ENCODE results near the gene NCOA5. TPM values are rescaled to one million over a fixed set of nuclear protein-coding genes. Genes with fewer than 3 reads are reported as not detected.

Gene NCOA5
- total and polyA plus RNA-seq, 2 donors from 2014 or later: 15.4 to 28.3 TPM

- Histone ChIP-seq H3K36me3 (ENCODE audit: control insufficient read depth in 2 of 3, insufficient read depth in 3 of 3, low read length in 3 of 3) (peaks cover 29 to 86% (median 56%) of the 10 kb centered on the region in 3 donors), H3K9me3 (ENCODE audit: control insufficient read depth in 2 of 3, insufficient read depth in 1 of 3, low read length in 3 of 3) (no peaks in the 10 kb centered on the region), H3K9ac (ENCODE audit: low read length in 3 of 3) (no peak overlapping the region), H3K27me3 (ENCODE audit: control insufficient read depth, insufficient read depth, low read length) (no peaks in the 10 kb centered on the region), H3K4me1 (ENCODE audit: control insufficient read depth in 2 of 3, insufficient read depth in 2 of 3, low read depth in 1 of 3, low read length in 3 of 3) (no peaks in the 10 kb centered on the region), H3K27ac (ENCODE audit: low read depth in 2 of 2, low read length in 2 of 2) (no peak overlapping the region), H3K4me3 (ENCODE audit: low read length in 3 of 3) (no peak overlapping the region)
- no peak for DNase-seq
- FAIRE-seq: no peak
- intact Hi-C loops (cut with DNase I): no loop called here
- TF ChIP-seq CTCF (IDR thresholded peaks at IDR 0.05; ENCODE audit: borderline replicate concordance, extremely low read depth, insufficient read depth): no peak
These were observed 24.1 kb downstream of the NCOA5 start for GRCh38 chr20:46065691-46066090.

- Histone ChIP-seq H3K27ac (ENCODE audit: low read depth in 2 of 2, low read length in 2 of 2) (no peak overlapping the region), H3K9me3 (ENCODE audit: control insufficient read depth in 2 of 3, insufficient read depth in 1 of 3, low read length in 3 of 3) (no peaks in the 10 kb centered on the region), H3K36me3 (ENCODE audit: control insufficient read depth in 2 of 3, insufficient read depth in 3 of 3, low read length in 3 of 3) (peaks cover 29 to 85% (median 54%) of the 10 kb centered on the region in 3 donors), H3K9ac (ENCODE audit: low read length in 3 of 3) (no peak overlapping the region), H3K4me1 (ENCODE audit: control insufficient read depth in 2 of 3, insufficient read depth in 2 of 3, low read depth in 1 of 3, low read length in 3 of 3) (no peaks in the 10 kb centered on the region), H3K4me3 (ENCODE audit: low read length in 3 of 3) (no peak overlapping the region), H3K27me3 (ENCODE audit: control insufficient read depth, insufficient read depth, low read length) (no peaks in the 10 kb centered on the region)
- no peak for FAIRE-seq
- no peak for DNase-seq
- intact Hi-C loops (cut with DNase I): no loop called here
- no peak for TF ChIP-seq CTCF (IDR thresholded peaks at IDR 0.05; ENCODE audit: borderline replicate concordance, extremely low read depth, insufficient read depth)
These were observed 24.8 kb downstream of the NCOA5 start for GRCh38 chr20:46065006-46065405.

- Histone ChIP-seq H3K4me1 (ENCODE audit: control insufficient read depth in 2 of 3, insufficient read depth in 2 of 3, low read depth in 1 of 3, low read length in 3 of 3) (no peaks in the 10 kb centered on the region), H3K9me3 (ENCODE audit: control insufficient read depth in 2 of 3, insufficient read depth in 1 of 3, low read length in 3 of 3) (no peaks in the 10 kb centered on the region), H3K9ac (ENCODE audit: low read length in 3 of 3) (no peak overlapping the region), H3K27me3 (ENCODE audit: control insufficient read depth, insufficient read depth, low read length) (no peaks in the 10 kb centered on the region), H3K36me3 (ENCODE audit: control insufficient read depth in 2 of 3, insufficient read depth in 3 of 3, low read length in 3 of 3) (peaks cover 29 to 74% (median 53%) of the 10 kb centered on the region in 3 donors), H3K27ac (ENCODE audit: low read depth in 2 of 2, low read length in 2 of 2) (no peak overlapping the region), H3K4me3 (ENCODE audit: low read length in 3 of 3) (no peak overlapping the region)
- TF ChIP-seq CTCF (IDR thresholded peaks at IDR 0.05; ENCODE audit: borderline replicate concordance, extremely low read depth, insufficient read depth): no peak
- intact Hi-C loops (cut with DNase I): no loop called here
- no peak for DNase-seq
- no peak for FAIRE-seq
These were observed 26.1 kb downstream of the NCOA5 start for GRCh38 chr20:46063652-46064054.

GRCh38 chr20:46063151-46063550, 26.6 kb downstream of the NCOA5 start:
- no peak overlapping the region for H3K4me3 ChIP-seq (ENCODE audit: low read length in 3 of 3)
- H3K9ac ChIP-seq (ENCODE audit: low read length in 3 of 3): no peak overlapping the region
- FAIRE-seq (no peak), DNase-seq (no peak)
- peaks cover 0 to 2% (median 0%) of the 10 kb centered on the region in 3 donors for H3K4me1 ChIP-seq (ENCODE audit: control insufficient read depth in 2 of 3, insufficient read depth in 2 of 3, low read depth in 1 of 3, low read length in 3 of 3)
- TF ChIP-seq CTCF (IDR thresholded peaks at IDR 0.05; ENCODE audit: borderline replicate concordance, extremely low read depth, insufficient read depth): no peak
- no peaks in the 10 kb centered on the region for H3K9me3 ChIP-seq (ENCODE audit: control insufficient read depth in 2 of 3, insufficient read depth in 1 of 3, low read length in 3 of 3)
- no peak overlapping the region for H3K27ac ChIP-seq (ENCODE audit: low read depth in 2 of 2, low read length in 2 of 2)
- intact Hi-C loops (cut with DNase I): no loop called here
- peaks cover 29 to 69% (median 48%) of the 10 kb centered on the region in 3 donors for H3K36me3 ChIP-seq (ENCODE audit: control insufficient read depth in 2 of 3, insufficient read depth in 3 of 3, low read length in 3 of 3)
- no peaks in the 10 kb centered on the region for H3K27me3 ChIP-seq (ENCODE audit: control insufficient read depth, insufficient read depth, low read length)

All from kidney (tissue), 14 donors.